GM12878 (cell line): ENCODE data around the gene KRTCAP3. TPM values are rescaled to one million over a fixed set of nuclear protein-coding genes. Genes with fewer than 3 reads are reported as not detected.

Experiments
- MEF2B ChIP-seq: fragments of 450-650 bp; IDR thresholded peaks from 2 replicates; pipeline ENCODE4 v1.6.1; 2018; ENCODE audit warnings: mild to moderate bottlenecking, moderate library complexity; ENCODE audit not compliant: partially characterized antibody, poor library complexity, severe bottlenecking
- RAD21 ChIP-seq: IDR thresholded peaks from 2 replicates; pipeline ENCODE4 v1.6.1; 2011; ENCODE audit warnings: mild to moderate bottlenecking, low read depth, low read length, moderate library complexity; ENCODE audit not compliant: insufficient read depth
- polyA plus RNA-seq, 11 experiments: library from polyadenylated mRNA; depleted of rRNA in 4 of 11; unstranded in 6 of 11; stranded (reverse) in 5 of 11; fragments of >200 nt; fragmentation: Nextera tagmentation in 4 of 11; fragmentation: Illumina TruSeq in 1 of 11; extraction: Ambion mirVana in 4 of 11; extraction: Trizol in 1 of 11; gene quantifications; 1 replicate in 1 of 11; 2 replicates in 10 of 11; pipeline versions ENCODE4 v1.2.1 to v1.2.3, GENCODE V29; 2011 to 2016; ENCODE audit warnings: inconsistent platforms in 2 of 11, missing spikeins in 2 of 11, low read depth in 1 of 11
- total RNA-seq, 4 experiments: library from RNA; depleted of rRNA in 3 of 4; stranded (reverse); fragments of >200 nt in 3 of 4; fragmentation: Illumina TruSeq in 1 of 4; extraction: Trizol in 1 of 4; gene quantifications; 2 replicates each; pipeline versions ENCODE4 v1.2.1 to v1.2.3, GENCODE V29; 2013 to 2021
- TF ChIP-seq, protein P1 (sequence below): fragments of 450-650 bp; IDR thresholded peaks from 2 replicates; pipeline ENCODE4 v1.6.1; 2017; ENCODE audit warnings: mild to moderate bottlenecking, moderate library complexity
- TF ChIP-seq, protein P2 (sequence below): fragments of 450-650 bp; IDR thresholded peaks from 2 replicates; pipeline ENCODE4 v1.6.1; 2018; ENCODE audit warnings: mild to moderate bottlenecking, low read depth, moderate library complexity; ENCODE audit not compliant: partially characterized antibody

The KRTCAP3 gene
- total and polyA plus RNA-seq, 10 of the 15 experiments (the other 5 are each of a cell fraction or from before 2014, with no cell fraction given), result 0.26 to 2.2 (median 0.82) TPM; not detected in 1

GRCh38 chr2:27407798-27408491 lies 34.2 kb upstream of the KRTCAP3 start (continued):
- TF ChIP-seq, protein P1, sequence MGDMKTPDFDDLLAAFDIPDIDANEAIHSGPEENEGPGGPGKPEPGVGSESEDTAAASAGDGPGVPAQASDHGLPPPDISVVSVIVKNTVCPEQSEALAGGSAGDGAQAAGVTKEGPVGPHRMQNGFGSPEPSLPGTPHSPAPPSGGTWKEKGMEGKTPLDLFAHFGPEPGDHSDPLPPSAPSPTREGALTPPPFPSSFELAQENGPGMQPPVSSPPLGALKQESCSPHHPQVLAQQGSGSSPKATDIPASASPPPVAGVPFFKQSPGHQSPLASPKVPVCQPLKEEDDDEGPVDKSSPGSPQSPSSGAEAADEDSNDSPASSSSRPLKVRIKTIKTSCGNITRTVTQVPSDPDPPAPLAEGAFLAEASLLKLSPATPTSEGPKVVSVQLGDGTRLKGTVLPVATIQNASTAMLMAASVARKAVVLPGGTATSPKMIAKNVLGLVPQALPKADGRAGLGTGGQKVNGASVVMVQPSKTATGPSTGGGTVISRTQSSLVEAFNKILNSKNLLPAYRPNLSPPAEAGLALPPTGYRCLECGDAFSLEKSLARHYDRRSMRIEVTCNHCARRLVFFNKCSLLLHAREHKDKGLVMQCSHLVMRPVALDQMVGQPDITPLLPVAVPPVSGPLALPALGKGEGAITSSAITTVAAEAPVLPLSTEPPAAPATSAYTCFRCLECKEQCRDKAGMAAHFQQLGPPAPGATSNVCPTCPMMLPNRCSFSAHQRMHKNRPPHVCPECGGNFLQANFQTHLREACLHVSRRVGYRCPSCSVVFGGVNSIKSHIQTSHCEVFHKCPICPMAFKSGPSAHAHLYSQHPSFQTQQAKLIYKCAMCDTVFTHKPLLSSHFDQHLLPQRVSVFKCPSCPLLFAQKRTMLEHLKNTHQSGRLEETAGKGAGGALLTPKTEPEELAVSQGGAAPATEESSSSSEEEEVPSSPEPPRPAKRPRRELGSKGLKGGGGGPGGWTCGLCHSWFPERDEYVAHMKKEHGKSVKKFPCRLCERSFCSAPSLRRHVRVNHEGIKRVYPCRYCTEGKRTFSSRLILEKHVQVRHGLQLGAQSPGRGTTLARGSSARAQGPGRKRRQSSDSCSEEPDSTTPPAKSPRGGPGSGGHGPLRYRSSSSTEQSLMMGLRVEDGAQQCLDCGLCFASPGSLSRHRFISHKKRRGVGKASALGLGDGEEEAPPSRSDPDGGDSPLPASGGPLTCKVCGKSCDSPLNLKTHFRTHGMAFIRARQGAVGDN, result no peak
- peak; percentile 93 for TF ChIP-seq MEF2B
- peak; percentile 32 for TF ChIP-seq RAD21
- TF ChIP-seq, protein P2, sequence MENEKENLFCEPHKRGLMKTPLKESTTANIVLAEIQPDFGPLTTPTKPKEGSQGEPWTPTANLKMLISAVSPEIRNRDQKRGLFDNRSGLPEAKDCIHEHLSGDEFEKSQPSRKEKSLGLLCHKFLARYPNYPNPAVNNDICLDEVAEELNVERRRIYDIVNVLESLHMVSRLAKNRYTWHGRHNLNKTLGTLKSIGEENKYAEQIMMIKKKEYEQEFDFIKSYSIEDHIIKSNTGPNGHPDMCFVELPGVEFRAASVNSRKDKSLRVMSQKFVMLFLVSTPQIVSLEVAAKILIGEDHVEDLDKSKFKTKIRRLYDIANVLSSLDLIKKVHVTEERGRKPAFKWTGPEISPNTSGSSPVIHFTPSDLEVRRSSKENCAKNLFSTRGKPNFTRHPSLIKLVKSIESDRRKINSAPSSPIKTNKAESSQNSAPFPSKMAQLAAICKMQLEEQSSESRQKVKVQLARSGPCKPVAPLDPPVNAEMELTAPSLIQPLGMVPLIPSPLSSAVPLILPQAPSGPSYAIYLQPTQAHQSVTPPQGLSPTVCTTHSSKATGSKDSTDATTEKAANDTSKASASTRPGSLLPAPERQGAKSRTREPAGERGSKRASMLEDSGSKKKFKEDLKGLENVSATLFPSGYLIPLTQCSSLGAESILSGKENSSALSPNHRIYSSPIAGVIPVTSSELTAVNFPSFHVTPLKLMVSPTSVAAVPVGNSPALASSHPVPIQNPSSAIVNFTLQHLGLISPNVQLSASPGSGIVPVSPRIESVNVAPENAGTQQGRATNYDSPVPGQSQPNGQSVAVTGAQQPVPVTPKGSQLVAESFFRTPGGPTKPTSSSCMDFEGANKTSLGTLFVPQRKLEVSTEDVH, result no peak
